ENCODE measurements around the gene LRRC57. TPM values are rescaled to one million over a fixed set of nuclear protein-coding genes. Genes with fewer than 3 reads are reported as not detected.

Gene LRRC57
- total and polyA plus RNA-seq, 2 experiments from 2014 or later, result 14.4 to 15.1 TPM

GRCh38 chr15:42582569-42583375, 34.2 kb upstream of the LRRC57 start:
- H3K9ac ChIP-seq, result no peak overlapping the region
- H3K4me3 ChIP-seq, result no peak overlapping the region
- peaks cover 17% of the 10 kb centered on the region for H3K4me1 ChIP-seq (ENCODE audit: insufficient read depth)
- H3K27ac ChIP-seq, result no peak overlapping the region
- H3K36me3 ChIP-seq (ENCODE audit: low read depth), result no peaks in the 10 kb centered on the region
- H2AFZ ChIP-seq, result no peak overlapping the region
- no peaks in the 10 kb centered on the region for H3K27me3 ChIP-seq (replicated peaks; ENCODE audit: insufficient read depth)
- H3K9me2 ChIP-seq (ENCODE audit: insufficient read depth), result no peaks in the 10 kb centered on the region
- in situ Hi-C loops (cut with MboI), result no loop called here
- H3K4me2 ChIP-seq (ENCODE audit: unreplicated experiment), result no peak overlapping the region
- DNase-seq, result no peak
- 85 to 86% methylated on average over 8 of the region's 8 CpGs for WGBS, 2 experiments (ENCODE audit: low coverage in 1 of 2, low lambda C conversion rate in 2 of 2, missing lambda C conversion rate in 2 of 2)
- peaks cover 13% of the 10 kb centered on the region for H3F3A ChIP-seq (ENCODE audit: insufficient read depth)
- no peaks in the 10 kb centered on the region for H4K20me1 ChIP-seq (ENCODE audit: insufficient read depth)
- H3K79me2 ChIP-seq (ENCODE audit: insufficient read depth), result no peaks in the 10 kb centered on the region; the same call in 1 of the 2 replicates
- H3K9me3 ChIP-seq (ENCODE audit: low read depth), result no peaks in the 10 kb centered on the region
- TF ChIP-seq EZH2 (IDR thresholded peaks at IDR 0.05; ENCODE audit: insufficient read depth, poor library complexity, severe bottlenecking) (no peak), EZH2phosphoT487 (IDR thresholded peaks at IDR 0.05; ENCODE audit: insufficient read depth, low read depth) (no peak)

GRCh38 chr15:42581272-42581730, 32.7 kb upstream of the LRRC57 start:
- in situ Hi-C loops (cut with MboI), result no loop called here
- Histone ChIP-seq H4K20me1 (ENCODE audit: insufficient read depth) (no peaks in the 10 kb centered on the region), H2AFZ (peak overlapping the region; percentile 80), H3K4me3 (peak overlapping the region; percentile 74), H3K4me1 (ENCODE audit: insufficient read depth) (peaks cover 27% of the 10 kb centered on the region), H3K27ac (peak overlapping the region; percentile 19; the same call in 1 of the 2 replicates), H3K79me2 (ENCODE audit: insufficient read depth) (no peaks in the 10 kb centered on the region; the same call in none of the 2 replicates), H3K36me3 (ENCODE audit: low read depth) (no peaks in the 10 kb centered on the region), H3K4me2 (ENCODE audit: unreplicated experiment) (peak overlapping the region; percentile 74), H3F3A (ENCODE audit: insufficient read depth) (peaks cover 22% of the 10 kb centered on the region), H3K9me2 (ENCODE audit: insufficient read depth) (no peaks in the 10 kb centered on the region), H3K27me3 (replicated peaks; ENCODE audit: insufficient read depth) (no peaks in the 10 kb centered on the region), H3K9ac (peak overlapping the region; percentile 65), H3K9me3 (ENCODE audit: low read depth) (no peaks in the 10 kb centered on the region)
- TF ChIP-seq EZH2phosphoT487 (IDR thresholded peaks at IDR 0.05; ENCODE audit: insufficient read depth, low read depth), result no peak
- no peak for TF ChIP-seq EZH2 (IDR thresholded peaks at IDR 0.05; ENCODE audit: insufficient read depth, poor library complexity, severe bottlenecking)
- peak; percentile 91 for DNase-seq
- WGBS, 2 experiments (ENCODE audit: low coverage in 1 of 2, low lambda C conversion rate in 2 of 2, missing lambda C conversion rate in 2 of 2), result 2 to 3% methylated on average over 33 to 37 of the region's 37 CpGs

- no peak overlapping the region for H3K4me3 ChIP-seq
- in situ Hi-C loops (cut with MboI), result no loop called here
- no peaks in the 10 kb centered on the region for H3K9me3 ChIP-seq (ENCODE audit: low read depth)
- WGBS, 2 experiments (ENCODE audit: low coverage in 1 of 2, low lambda C conversion rate in 2 of 2, missing lambda C conversion rate in 2 of 2), result 93 to 98% methylated on average over 2 of the region's 2 CpGs
- no peak overlapping the region for H3K27ac ChIP-seq
- no peak overlapping the region for H3K9ac ChIP-seq
- H3K9me2 ChIP-seq (ENCODE audit: insufficient read depth), result no peaks in the 10 kb centered on the region
- no peak overlapping the region for H2AFZ ChIP-seq
- H3K4me1 ChIP-seq (ENCODE audit: insufficient read depth), result peaks cover 23% of the 10 kb centered on the region
- DNase-seq, result no peak
- no peaks in the 10 kb centered on the region; the same call in none of the 2 replicates for H3K79me2 ChIP-seq (ENCODE audit: insufficient read depth)
- no peaks in the 10 kb centered on the region for H3K36me3 ChIP-seq (ENCODE audit: low read depth)
- peaks cover 25% of the 10 kb centered on the region for H3F3A ChIP-seq (ENCODE audit: insufficient read depth)
- TF ChIP-seq EZH2phosphoT487 (IDR thresholded peaks at IDR 0.05; ENCODE audit: insufficient read depth, low read depth) (no peak), EZH2 (IDR thresholded peaks at IDR 0.05; ENCODE audit: insufficient read depth, poor library complexity, severe bottlenecking) (no peak)
- no peaks in the 10 kb centered on the region for H4K20me1 ChIP-seq (ENCODE audit: insufficient read depth)
- H3K4me2 ChIP-seq (ENCODE audit: unreplicated experiment), result no peak overlapping the region
- H3K27me3 ChIP-seq (replicated peaks; ENCODE audit: insufficient read depth), result no peaks in the 10 kb centered on the region
Observed at GRCh38 chr15:42578984-42579537, 30.5 kb upstream of the LRRC57 start.

GRCh38 chr15:42577514-42578031, 29.0 kb upstream of the LRRC57 start:
- no peaks in the 10 kb centered on the region for H3K36me3 ChIP-seq (ENCODE audit: low read depth)
- TF ChIP-seq EZH2phosphoT487 (IDR thresholded peaks at IDR 0.05; ENCODE audit: insufficient read depth, low read depth) (no peak), EZH2 (IDR thresholded peaks at IDR 0.05; ENCODE audit: insufficient read depth, poor library complexity, severe bottlenecking) (no peak)
- H3K4me3 ChIP-seq, result peak overlapping the region; percentile 22; the same call in 1 of the 2 replicates
- no peaks in the 10 kb centered on the region for H3K9me2 ChIP-seq (ENCODE audit: insufficient read depth)
- H3K9ac ChIP-seq, result no peak overlapping the region
- peaks cover 22% of the 10 kb centered on the region for H3K4me1 ChIP-seq (ENCODE audit: insufficient read depth)
- H3F3A ChIP-seq (ENCODE audit: insufficient read depth), result peaks cover 26% of the 10 kb centered on the region
- 5 to 11% methylated on average over 1 of the region's 1 CpG for WGBS, 2 experiments (ENCODE audit: low coverage in 1 of 2, low lambda C conversion rate in 2 of 2, missing lambda C conversion rate in 2 of 2)
- H3K27me3 ChIP-seq (replicated peaks; ENCODE audit: insufficient read depth), result no peaks in the 10 kb centered on the region
- in situ Hi-C loops (cut with MboI), result no loop called here
- no peaks in the 10 kb centered on the region; the same call in none of the 2 replicates for H3K79me2 ChIP-seq (ENCODE audit: insufficient read depth)
- no peak overlapping the region for H2AFZ ChIP-seq
- peak overlapping the region; percentile 33 for H3K4me2 ChIP-seq (ENCODE audit: unreplicated experiment)
- peak overlapping the region; percentile 27; the same call in 1 of the 2 replicates for H3K27ac ChIP-seq
- H3K9me3 ChIP-seq (ENCODE audit: low read depth), result no peaks in the 10 kb centered on the region
- H4K20me1 ChIP-seq (ENCODE audit: insufficient read depth), result no peaks in the 10 kb centered on the region
- peak; percentile 78 for DNase-seq

Measured in GM23248 (cell line).